ENCODE results near the gene PTGR3. TPM values are rescaled to one million over a fixed set of nuclear protein-coding genes. Genes with fewer than 3 reads are reported as not detected.

The PTGR3 gene
- total RNA-seq, 1 experiment from 2014 or later = 1.6 TPM

DNA sequence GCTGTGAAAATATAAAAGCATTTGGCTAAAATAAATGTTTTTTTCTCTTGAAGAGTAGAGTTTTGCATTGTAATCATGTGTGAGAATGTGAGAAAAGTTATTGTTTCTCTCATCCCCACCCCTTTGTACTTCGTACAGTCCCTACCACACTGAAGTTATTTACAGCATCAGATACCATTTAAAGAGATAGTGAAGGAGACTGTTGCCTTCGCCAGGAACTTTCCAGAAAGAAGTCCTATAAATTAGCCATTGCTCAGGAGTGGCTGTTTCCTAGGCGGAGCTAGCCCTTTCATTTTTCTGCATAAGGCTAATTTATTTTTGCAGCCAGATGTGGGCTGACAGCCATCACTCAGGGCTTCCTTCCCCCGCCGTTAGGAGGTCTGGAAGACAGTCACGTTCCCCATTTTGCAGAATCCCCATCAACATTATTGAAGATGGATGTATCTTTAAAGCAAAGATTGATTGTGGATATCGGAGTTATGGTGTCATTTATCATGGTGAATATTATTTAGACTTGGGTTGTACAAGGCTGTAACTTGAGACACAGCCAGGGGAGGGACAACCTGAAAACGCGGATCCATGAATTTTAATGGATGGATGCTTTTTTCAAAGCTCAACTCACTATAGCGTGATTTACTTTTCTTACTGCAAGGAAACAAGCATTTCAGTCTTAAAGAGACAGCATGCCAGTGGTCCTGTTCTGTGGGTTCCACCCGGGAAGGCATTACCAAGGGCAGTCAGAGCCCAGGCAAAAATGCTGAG is 18.8 kb upstream of the PTGR3 start:
- Mint-ChIP-seq H3K4me3 (no peak overlapping the region), H3K27ac (peak overlapping the region in 1 of 3 experiments; percentile 62; a peak in 1 of 7 replicates), H3K4me1 (no peaks in the 10 kb centered on the region), H3K36me3 (ENCODE audit: insufficient read depth in 1 of 3, low read depth in 3 of 3) (no peaks in the 10 kb centered on the region), H3K9me3 (no peaks in the 10 kb centered on the region), H3K27me3 (ENCODE audit: low read depth) (no peaks in the 10 kb centered on the region; the same call in 1 of the 2 replicates)
- Histone ChIP-seq H3T11ph (ENCODE audit: low read length) (no peak overlapping the region), H2BK20ac (ENCODE audit: low read depth, low read length, poor library complexity, severe bottlenecking) (no peak overlapping the region), H3K23ac (ENCODE audit: insufficient read length, low read depth, low read length) (no peak overlapping the region), H3K23me2 (ENCODE audit: insufficient read length, low read depth, low read length, poor library complexity, severe bottlenecking) (no peaks in the 10 kb centered on the region), H4K8ac (replicated peaks; ENCODE audit: insufficient read length, low read depth, low read length) (no peak overlapping the region), H3K79me2 (ENCODE audit: insufficient read depth, low read length) (no peaks in the 10 kb centered on the region), H4K20me1 (ENCODE audit: control insufficient read depth, insufficient read depth, insufficient read length) (no peaks in the 10 kb centered on the region), H3K4me2 (ENCODE audit: insufficient read depth, insufficient read length, low read length) (no peak overlapping the region), H3K27me3 (ENCODE audit: insufficient read depth, low read length) (no peaks in the 10 kb centered on the region), H3K56ac (ENCODE audit: insufficient read length, low read depth, low read length) (no peak overlapping the region), H2BK5ac (ENCODE audit: insufficient read length, low read length) (no peak overlapping the region), H4K5ac (ENCODE audit: insufficient read length, low read depth, low read length) (no peak overlapping the region), H3K4ac (ENCODE audit: low read depth, low read length) (no peak overlapping the region), H3K9ac (ENCODE audit: extremely low read depth, insufficient read length, low read length) (no peak overlapping the region), H3K18ac (ENCODE audit: insufficient read length, low read depth, low read length) (no peak overlapping the region), H3K14ac (ENCODE audit: insufficient read depth, low read length) (no peak overlapping the region), H3K79me1 (ENCODE audit: insufficient read depth, low read depth, low read length, poor library complexity, severe bottlenecking) (no peaks in the 10 kb centered on the region), H3K9me3 (ENCODE audit: control insufficient read depth, low read depth, low read length) (no peaks in the 10 kb centered on the region), H2AK5ac (ENCODE audit: insufficient read length, low read length) (no peak overlapping the region), H2AFZ (ENCODE audit: low read length) (no peak overlapping the region), H2BK120ac (ENCODE audit: low read depth, low read length, poor library complexity, severe bottlenecking) (no peak overlapping the region), H4K91ac (ENCODE audit: insufficient read length, low read depth, low read length) (no peak overlapping the region), H2BK12ac (ENCODE audit: insufficient read length, low read depth, low read length) (no peak overlapping the region), H3K27ac (ENCODE audit: insufficient read length, low read depth, low read length) (no peak overlapping the region), H3K4me1 (ENCODE audit: insufficient read depth, low read length) (no peaks in the 10 kb centered on the region), H2BK15ac (ENCODE audit: low read depth, low read length) (no peak overlapping the region)
- TF ChIP-seq, protein P1, sequence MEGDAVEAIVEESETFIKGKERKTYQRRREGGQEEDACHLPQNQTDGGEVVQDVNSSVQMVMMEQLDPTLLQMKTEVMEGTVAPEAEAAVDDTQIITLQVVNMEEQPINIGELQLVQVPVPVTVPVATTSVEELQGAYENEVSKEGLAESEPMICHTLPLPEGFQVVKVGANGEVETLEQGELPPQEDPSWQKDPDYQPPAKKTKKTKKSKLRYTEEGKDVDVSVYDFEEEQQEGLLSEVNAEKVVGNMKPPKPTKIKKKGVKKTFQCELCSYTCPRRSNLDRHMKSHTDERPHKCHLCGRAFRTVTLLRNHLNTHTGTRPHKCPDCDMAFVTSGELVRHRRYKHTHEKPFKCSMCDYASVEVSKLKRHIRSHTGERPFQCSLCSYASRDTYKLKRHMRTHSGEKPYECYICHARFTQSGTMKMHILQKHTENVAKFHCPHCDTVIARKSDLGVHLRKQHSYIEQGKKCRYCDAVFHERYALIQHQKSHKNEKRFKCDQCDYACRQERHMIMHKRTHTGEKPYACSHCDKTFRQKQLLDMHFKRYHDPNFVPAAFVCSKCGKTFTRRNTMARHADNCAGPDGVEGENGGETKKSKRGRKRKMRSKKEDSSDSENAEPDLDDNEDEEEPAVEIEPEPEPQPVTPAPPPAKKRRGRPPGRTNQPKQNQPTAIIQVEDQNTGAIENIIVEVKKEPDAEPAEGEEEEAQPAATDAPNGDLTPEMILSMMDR (conservative IDR thresholded peaks at IDR 0.05) = no peak
- no peak for DNase-seq
- WGBS (ENCODE audit: extremely low coverage, insufficient read length, low lambda C conversion rate) = no CpG with 5 or more reads among the region's 11 CpGs
